Calu3 (cell line): ENCODE results near the gene MRPL42. TPM values are rescaled to one million over a fixed set of nuclear protein-coding genes. Genes with fewer than 3 reads are reported as not detected.

Experiments used
- BruUV-seq: library from RNA; stranded (reverse); fragments of 400-500 nt; replicated peaks from 2 replicates; lab custom pipeline; 2021; lab: Mats Ljungman, UMichigan
- CTCF ChIA-PET: fragments of 300-600 bp; sonication (Branson Sonifier 250); formaldehyde crosslinking; loops from one replicate; lab custom pipeline; 2022; ENCODE audit warnings: antibody characterized with exemption; lab: Charles Lee
- DNase-seq: peaks from one replicate; pipeline ENCODE4 v3.0.0; 2022
- H3K27ac Mint-ChIP-seq: one replicate; pipeline ENCODE4 v1.8.0; 2022; ENCODE audit warnings: mixed read lengths; ENCODE audit not compliant: unreplicated experiment
- H3K27me3 Mint-ChIP-seq: one replicate; pipeline ENCODE4 v1.8.0; 2022; ENCODE audit warnings: mixed read lengths; ENCODE audit not compliant: unreplicated experiment
- H3K36me3 Mint-ChIP-seq: one replicate; pipeline ENCODE4 v1.8.0; 2022; ENCODE audit warnings: mild to moderate bottlenecking, moderate library complexity, mixed read lengths; ENCODE audit not compliant: insufficient read depth, unreplicated experiment
- H3K4me1 Mint-ChIP-seq: one replicate; pipeline ENCODE4 v1.8.0; 2022; ENCODE audit warnings: mild to moderate bottlenecking, low read depth, mixed read lengths; ENCODE audit not compliant: unreplicated experiment
- H3K4me3 Mint-ChIP-seq: one replicate; pipeline ENCODE4 v1.8.0; 2022; ENCODE audit warnings: mild to moderate bottlenecking, low read depth, moderate library complexity, mixed read lengths; ENCODE audit not compliant: unreplicated experiment
- H3K9me3 Mint-ChIP-seq: one replicate; pipeline ENCODE4 v1.8.0; 2022; ENCODE audit warnings: low read depth, mixed read lengths; ENCODE audit not compliant: unreplicated experiment
- intact Hi-C: fragments of 100-400 bp; cut with micrococcal nuclease; formaldehyde crosslinking; loops from one replicate; pipeline ENCODE4 v1.10.0; 2022; ENCODE audit not compliant: unreplicated experiment
- total RNA-seq: library from RNA; stranded (reverse); gene quantifications from 2 replicates; pipeline ENCODE4 v1.2.3, GENCODE V29; 2022
- TF ChIP-seq, protein P1 (sequence below): fragments of 200-600 bp; IDR thresholded peaks from one replicate; pipeline ENCODE4 v1.8.0; 2022; ENCODE audit warnings: antibody characterized with exemption; ENCODE audit not compliant: unreplicated experiment

Gene MRPL42
- total RNA-seq, 1 experiment from 2014 or later = 94.9 TPM

GRCh38 chr12:93533310-93533709 lies 66.0 kb downstream of the MRPL42 start:
- CTCF ChIA-PET = no interaction called here
- TF ChIP-seq, protein P1, sequence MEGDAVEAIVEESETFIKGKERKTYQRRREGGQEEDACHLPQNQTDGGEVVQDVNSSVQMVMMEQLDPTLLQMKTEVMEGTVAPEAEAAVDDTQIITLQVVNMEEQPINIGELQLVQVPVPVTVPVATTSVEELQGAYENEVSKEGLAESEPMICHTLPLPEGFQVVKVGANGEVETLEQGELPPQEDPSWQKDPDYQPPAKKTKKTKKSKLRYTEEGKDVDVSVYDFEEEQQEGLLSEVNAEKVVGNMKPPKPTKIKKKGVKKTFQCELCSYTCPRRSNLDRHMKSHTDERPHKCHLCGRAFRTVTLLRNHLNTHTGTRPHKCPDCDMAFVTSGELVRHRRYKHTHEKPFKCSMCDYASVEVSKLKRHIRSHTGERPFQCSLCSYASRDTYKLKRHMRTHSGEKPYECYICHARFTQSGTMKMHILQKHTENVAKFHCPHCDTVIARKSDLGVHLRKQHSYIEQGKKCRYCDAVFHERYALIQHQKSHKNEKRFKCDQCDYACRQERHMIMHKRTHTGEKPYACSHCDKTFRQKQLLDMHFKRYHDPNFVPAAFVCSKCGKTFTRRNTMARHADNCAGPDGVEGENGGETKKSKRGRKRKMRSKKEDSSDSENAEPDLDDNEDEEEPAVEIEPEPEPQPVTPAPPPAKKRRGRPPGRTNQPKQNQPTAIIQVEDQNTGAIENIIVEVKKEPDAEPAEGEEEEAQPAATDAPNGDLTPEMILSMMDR = no peak
- Mint-ChIP-seq H3K9me3 (peaks cover 2% of the 10 kb centered on the region), H3K4me3 (no peak overlapping the region), H3K27ac (peak overlapping the region; percentile 10), H3K36me3 (no peaks in the 10 kb centered on the region), H3K27me3 (peaks cover 16% of the 10 kb centered on the region), H3K4me1 (no peaks in the 10 kb centered on the region)
- BruUV-seq = no TSS peak
- DNase-seq = no peak
- intact Hi-C loops = no loop called here

DNA sequence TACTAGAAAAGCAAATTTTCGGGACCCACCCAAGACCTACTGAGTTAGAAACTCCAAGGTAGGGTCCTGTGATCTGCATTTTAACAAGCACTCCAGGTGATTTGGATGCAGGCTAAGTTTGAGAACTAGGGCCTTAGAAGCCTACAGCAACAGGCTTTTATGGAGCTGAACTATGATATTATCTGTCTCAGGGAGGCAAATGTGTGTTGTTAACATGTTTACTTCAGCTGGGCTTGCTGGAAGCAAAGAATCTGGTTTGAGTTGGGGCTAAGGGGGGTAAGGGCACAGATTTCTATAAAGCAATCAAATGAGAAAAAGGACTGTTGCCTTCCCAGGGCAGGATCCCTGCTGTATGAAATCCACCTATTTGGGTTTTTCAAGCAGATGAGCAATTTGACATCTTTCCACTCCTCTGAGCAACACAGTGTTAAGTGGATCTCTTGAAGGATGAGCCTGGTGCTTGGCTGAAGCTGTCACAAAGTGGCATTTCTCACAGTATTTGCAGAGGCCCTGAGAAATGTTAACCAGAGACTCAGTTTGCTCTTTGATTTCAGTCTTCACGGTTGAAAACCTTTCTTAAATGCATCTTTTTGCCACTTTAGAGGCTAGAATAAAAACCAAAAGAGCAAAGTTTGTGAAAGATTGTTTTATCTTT lies 68.9 kb downstream of the MRPL42 start:
- no peaks in the 10 kb centered on the region for H3K36me3 Mint-ChIP-seq
- H3K9me3 Mint-ChIP-seq = no peaks in the 10 kb centered on the region
- CTCF ChIA-PET = no interaction called here
- DNase-seq = no peak
- H3K4me1 Mint-ChIP-seq = no peaks in the 10 kb centered on the region
- intact Hi-C loops = no loop called here
- BruUV-seq = no TSS peak
- peaks cover 29% of the 10 kb centered on the region for H3K27me3 Mint-ChIP-seq
- TF ChIP-seq, protein P1 = no peak
- H3K4me3 Mint-ChIP-seq = no peak overlapping the region
- H3K27ac Mint-ChIP-seq = no peak overlapping the region

DNA sequence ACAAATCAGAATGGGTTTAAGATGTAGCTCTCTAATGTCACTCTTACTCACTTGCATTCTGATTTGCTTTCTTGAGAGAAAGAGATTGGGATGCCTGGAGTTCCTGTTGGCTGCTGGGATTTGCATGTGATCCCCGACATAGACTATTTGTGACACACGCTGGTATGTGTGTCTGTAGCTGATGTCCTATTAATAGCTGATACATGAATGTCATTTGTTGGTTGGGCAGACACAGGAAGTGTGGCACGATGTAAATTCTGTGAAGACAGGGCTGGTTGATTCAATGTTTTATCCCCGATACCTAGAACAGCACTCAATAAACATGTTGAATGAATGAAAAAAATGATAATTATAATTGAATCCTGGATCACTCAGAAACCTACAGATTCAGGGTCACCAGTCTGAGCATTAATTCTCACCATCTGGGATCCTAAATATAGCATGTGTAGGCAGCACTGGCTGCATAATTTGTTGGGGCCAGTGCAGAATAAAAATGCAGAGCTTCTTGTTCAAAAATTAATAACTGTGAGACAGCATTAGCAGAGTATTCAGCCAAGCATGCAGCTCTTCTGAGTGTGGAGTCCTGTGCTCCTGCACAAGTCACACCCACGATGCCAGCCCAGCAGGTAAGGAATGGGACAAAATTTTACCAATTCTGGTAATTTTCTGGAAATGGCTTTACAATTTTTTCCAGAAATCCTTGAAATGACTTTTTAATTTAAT lies 69.6 kb downstream of the MRPL42 start:
- Mint-ChIP-seq H3K27me3 (peaks cover 29% of the 10 kb centered on the region), H3K4me1 (no peaks in the 10 kb centered on the region), H3K27ac (no peak overlapping the region), H3K36me3 (no peaks in the 10 kb centered on the region), H3K4me3 (no peak overlapping the region), H3K9me3 (no peaks in the 10 kb centered on the region)
- DNase-seq = no peak
- CTCF ChIA-PET = interaction anchor here (0.8 kb wide), 1 partner anchor 10 kb away, joined by 4 read pairs; no protein-coding TSS in a partner anchor
- TF ChIP-seq, protein P1 = no peak
- BruUV-seq = no TSS peak
- intact Hi-C loops = no loop called here

DNA sequence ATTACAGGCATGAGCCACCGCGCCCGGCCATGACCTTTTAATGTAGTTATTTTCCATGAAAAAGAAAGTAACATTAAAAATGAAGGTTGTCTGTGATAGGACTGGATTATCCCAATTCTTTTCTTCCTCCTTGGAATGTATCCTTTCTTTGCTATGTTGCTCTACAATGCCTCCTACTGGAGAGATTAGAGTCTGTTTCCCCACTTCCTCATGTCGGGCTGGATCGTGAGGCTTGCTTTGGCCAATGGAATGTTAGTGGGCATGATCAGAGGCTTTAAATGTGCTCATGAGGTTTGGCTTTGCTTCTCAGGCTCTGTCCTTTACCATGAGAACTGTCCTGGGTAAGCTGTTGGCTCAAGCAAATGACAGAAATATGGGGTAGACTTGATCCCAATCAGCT lies 70.5 kb downstream of the MRPL42 start:
- Mint-ChIP-seq H3K36me3 (no peaks in the 10 kb centered on the region), H3K4me3 (no peak overlapping the region), H3K4me1 (no peaks in the 10 kb centered on the region), H3K9me3 (no peaks in the 10 kb centered on the region), H3K27me3 (peaks cover 29% of the 10 kb centered on the region), H3K27ac (no peak overlapping the region)
- intact Hi-C loops = no loop called here
- CTCF ChIA-PET = no interaction called here
- TF ChIP-seq, protein P1 = no peak
- DNase-seq = no peak
- no TSS peak for BruUV-seq
